D721Med (cell line): Measurements from ENCODE around the gene PRKD1.
"Not testable (repeated sequence)": the region's sequence is repeated elsewhere in the genome, so short reads cannot be mapped to it uniquely, and the experiment has no call there.

Experiments
- DNase-seq: peaks from one replicate; pipeline ENCODE4 v3.0.0; 2011; ENCODE audit warnings: low spot score; ENCODE audit not compliant: insufficient read length
- FAIRE-seq: peaks from 2 replicates; lab custom pipeline; 2011; peaks lifted over from hg19 to GRCh38; lab: Jason Lieb, UNC
- TF ChIP-seq, protein P1 (sequence below): IDR thresholded peaks from 2 replicates; pipeline ENCODE4 v1.5.1; 2012; ENCODE audit warnings: mild to moderate bottlenecking, control low read depth; ENCODE audit not compliant: insufficient read depth; ENCODE audit errors: missing control alignments

PRKD1 gene

DNA sequence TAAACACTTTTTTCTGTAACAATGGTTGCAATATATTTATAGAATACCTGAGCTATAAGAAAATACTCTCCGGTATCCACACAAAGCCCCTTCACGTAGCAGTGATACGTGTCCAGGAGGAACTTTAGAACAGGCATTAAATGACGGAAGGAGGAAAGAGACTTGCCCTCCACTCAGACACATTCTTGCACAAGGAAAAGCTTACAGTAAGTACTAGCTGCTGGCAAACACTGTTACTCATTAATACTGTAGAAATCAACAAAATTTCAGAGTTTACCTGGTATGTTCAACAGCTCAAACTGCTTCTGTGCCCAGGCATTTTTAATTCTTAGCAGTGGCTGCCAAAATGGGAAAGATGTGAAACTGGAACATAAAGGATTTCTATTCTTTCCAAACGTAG, 41.7 kb downstream of the PRKD1 start:
- DNase-seq (no peak), FAIRE-seq (no peak)
- TF ChIP-seq, protein P1, sequence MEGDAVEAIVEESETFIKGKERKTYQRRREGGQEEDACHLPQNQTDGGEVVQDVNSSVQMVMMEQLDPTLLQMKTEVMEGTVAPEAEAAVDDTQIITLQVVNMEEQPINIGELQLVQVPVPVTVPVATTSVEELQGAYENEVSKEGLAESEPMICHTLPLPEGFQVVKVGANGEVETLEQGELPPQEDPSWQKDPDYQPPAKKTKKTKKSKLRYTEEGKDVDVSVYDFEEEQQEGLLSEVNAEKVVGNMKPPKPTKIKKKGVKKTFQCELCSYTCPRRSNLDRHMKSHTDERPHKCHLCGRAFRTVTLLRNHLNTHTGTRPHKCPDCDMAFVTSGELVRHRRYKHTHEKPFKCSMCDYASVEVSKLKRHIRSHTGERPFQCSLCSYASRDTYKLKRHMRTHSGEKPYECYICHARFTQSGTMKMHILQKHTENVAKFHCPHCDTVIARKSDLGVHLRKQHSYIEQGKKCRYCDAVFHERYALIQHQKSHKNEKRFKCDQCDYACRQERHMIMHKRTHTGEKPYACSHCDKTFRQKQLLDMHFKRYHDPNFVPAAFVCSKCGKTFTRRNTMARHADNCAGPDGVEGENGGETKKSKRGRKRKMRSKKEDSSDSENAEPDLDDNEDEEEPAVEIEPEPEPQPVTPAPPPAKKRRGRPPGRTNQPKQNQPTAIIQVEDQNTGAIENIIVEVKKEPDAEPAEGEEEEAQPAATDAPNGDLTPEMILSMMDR: no peak

DNA sequence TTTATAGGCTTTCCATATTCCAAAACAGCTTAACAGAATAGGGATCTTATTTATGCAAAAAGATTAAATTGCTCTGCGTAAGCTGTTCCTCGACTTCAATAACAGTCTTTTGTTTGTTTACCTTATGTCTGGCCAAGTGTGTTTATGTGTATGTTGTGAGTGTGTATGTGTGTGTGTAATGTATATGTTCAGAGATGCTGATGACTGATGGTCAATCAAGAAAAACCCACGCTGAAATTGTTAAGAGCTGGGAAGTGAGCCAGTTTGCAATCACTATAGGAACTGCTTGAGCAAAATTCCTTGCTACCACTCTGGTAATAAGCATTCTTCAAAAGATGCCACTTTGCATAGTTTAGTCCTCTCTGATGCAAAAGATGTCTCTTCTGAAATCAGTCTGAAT, 59.6 kb downstream of the PRKD1 start:
- FAIRE-seq: no peak
- no peak for DNase-seq
- TF ChIP-seq, protein P1: no peak

DNA sequence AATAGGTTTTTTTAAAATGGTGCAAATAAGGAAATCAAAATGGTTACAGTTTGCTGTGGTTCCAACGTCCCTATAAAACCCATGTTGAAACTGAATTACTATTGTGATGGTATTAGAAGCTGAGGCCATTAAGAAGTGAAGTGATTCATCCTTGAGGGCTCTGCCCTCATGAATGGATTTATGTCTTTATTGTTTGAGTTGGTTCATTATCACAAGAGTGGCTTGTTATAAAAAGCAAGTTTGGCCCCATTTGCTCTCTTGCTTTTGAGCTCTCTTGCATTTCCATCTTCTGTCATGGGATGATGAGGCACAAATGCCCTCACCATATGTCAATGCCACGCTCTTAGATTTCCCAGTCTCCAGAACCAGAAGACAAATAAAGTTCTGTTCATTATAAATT, 62.3 kb downstream of the PRKD1 start:
- FAIRE-seq: no peak
- TF ChIP-seq, protein P1: no peak
- no peak for DNase-seq

DNA sequence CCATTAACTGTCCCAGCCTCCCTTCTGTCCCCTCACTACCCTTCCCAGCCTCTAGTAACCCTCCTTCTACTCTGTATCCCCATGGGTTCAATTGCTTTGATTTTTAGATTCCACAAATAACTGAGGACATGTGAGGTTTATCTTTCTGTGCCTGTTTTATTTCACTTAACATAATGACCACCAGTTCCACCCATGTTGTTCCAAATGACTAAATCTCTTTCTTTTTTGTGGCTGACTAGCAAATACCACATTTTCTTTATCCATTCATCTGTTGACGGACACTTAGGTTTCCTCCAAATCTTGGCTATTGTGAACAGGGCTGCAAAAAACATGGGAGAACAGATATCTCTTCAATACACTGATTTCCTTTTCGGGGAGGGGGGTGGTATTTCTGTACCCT, 65.7 kb downstream of the PRKD1 start:
- DNase-seq (no peak), FAIRE-seq (no peak)
- TF ChIP-seq, protein P1: no peak

DNA sequence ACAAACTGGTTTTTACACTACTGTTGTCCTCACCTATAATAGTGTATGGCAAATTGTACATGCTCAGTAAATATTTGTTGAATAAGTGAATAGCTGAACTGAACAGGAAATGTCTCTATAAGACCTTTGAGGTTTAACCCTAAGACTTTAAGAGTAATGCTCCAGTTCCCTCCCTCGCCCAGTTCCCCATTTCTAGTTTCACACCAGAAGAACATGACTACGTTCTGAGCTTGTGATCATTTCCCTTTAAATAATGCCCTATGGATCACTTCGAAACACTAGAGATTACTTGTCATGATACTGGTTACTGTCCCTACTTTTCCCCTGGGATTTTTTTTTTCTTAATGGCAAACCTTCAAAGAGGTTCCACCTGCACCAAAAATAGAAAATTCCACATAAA, 69.3 kb downstream of the PRKD1 start:
- FAIRE-seq (peak; percentile 67), DNase-seq (no peak)
- TF ChIP-seq, protein P1: no peak

DNA sequence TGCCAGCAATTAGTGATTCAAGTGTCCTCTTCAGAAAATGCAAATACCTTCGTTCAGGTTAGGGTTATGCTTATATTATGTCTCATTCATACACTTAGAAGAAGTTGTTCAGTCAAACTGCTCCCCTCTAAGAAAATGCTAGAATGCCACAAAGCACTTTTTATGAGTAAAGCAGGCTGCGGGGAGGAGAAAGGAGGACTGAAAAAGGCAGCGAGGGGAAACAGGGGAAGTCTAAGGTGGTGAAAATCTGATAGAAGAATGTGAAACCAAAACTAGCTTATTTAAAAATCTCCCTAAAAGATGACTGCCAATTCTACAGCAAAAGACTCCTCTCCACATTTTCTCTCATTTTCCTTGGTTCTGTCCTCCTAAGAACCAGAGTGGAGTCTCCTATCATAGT, 70.1 kb downstream of the PRKD1 start:
- TF ChIP-seq, protein P1: no peak
- no peak for FAIRE-seq
- no peak for DNase-seq

DNA sequence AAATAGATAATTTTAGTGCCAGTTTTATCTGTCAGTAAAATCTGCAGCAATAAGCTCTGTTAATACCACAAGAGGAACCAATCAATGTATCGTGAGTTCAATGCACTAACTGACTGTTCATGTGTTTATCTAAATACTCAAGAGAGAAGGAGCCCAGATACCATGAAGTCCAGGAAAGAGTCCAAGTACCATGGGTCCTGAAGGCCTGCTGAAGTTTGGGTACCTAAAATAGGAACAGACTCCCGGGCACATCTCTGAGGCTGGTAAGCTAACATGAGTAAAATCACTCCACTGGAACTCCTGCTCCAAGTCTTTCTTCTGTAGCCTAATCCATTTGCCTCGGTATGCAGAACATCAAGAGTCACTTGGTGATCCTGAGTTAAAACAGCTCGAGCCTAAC, 71.1 kb downstream of the PRKD1 start:
- no peak for DNase-seq
- FAIRE-seq: no peak

DNA sequence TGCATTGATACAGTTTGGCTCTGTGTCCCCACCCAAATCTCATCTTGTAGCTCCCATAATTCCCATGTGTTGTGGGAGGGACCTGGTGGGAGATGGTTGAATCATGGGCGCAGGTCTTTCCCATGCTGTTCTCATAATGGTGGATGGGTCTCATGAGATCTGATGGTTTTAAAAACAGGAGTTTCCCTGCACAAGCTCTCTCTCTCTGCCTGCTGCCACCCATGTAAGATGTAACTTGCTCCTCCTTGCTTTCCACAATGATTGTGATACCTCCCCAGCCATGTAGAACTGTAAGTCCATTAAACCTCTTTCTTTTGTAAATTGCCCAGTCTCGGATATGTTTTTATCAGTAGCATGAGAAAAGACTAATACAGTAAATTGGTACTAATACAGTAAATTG, 74.0 kb downstream of the PRKD1 start:
- DNase-seq, FAIRE-seq: not testable (repeated sequence)

More for the DNA sequence above, 71.1 kb downstream of the PRKD1 start:
- TF ChIP-seq, protein P1: no peak
